Endothelial cell of umbilical vein (primary cell): ENCODE results near the gene INPP4B. TPM values are rescaled to one million over a fixed set of nuclear protein-coding genes. Genes with fewer than 3 reads are reported as not detected.

Experiments
- BruUV-seq: library from RNA; stranded (reverse); fragments of 400-500 nt; replicated peaks from 2 replicates; lab custom pipeline; 2021; lab: Mats Ljungman, UMichigan
- CTCF ChIA-PET: fragments of 300-600, 350-600 bp; sonication (Branson Sonifier 250); formaldehyde crosslinking; loops from one replicate; lab custom pipeline; 2021; ENCODE audit warnings: antibody characterized with exemption, inconsistent platforms; lab: Charles Lee
- POLR2A ChIA-PET: fragments of 300-600, 350-600 bp; sonication (Branson Sonifier 250); formaldehyde crosslinking; loops from one replicate; lab custom pipeline; 2021; ENCODE audit warnings: antibody characterized with exemption, inconsistent platforms; lab: Charles Lee
- DNase-seq: peaks from one replicate; pipeline ENCODE4 v3.0.0-alpha.2; 2011; ENCODE audit warnings: low read depth, low spot score
- FAIRE-seq: peaks from 2 replicates; lab custom pipeline; 2011; peaks lifted over from hg19 to GRCh38; lab: Jason Lieb, UNC
- H2AFZ ChIP-seq: 2 replicates; pipeline ENCODE4 v1.6.0; 2012; ENCODE audit warnings: low read depth, low read length, control low read depth, inconsistent platforms
- H3K27ac ChIP-seq: 2 replicates; pipeline ENCODE4 v1.5.1; 2011; ENCODE audit warnings: low read depth, mild to moderate bottlenecking, control low read depth, low read length, moderate library complexity; ENCODE audit not compliant: insufficient read depth
- H3K27me3 ChIP-seq, 2 experiments: 2 replicates each; pipeline versions ENCODE4 v1.6.0 to v1.6.1; 2011; ENCODE audit warnings: low read length in 2 of 2, mixed read lengths in 1 of 2; ENCODE audit not compliant: control insufficient read depth in 2 of 2, insufficient read depth in 2 of 2
- H3K36me3 ChIP-seq, 2 experiments: 2 replicates in 1 of 2; 3 replicates in 1 of 2; pipeline ENCODE4 v1.5.1; 2011; ENCODE audit warnings: low read length in 2 of 2, mild to moderate bottlenecking in 1 of 2, moderate library complexity in 1 of 2; ENCODE audit not compliant: control insufficient read depth in 2 of 2, insufficient read depth in 2 of 2; ENCODE audit errors: extremely low read depth in 1 of 2
- H3K4me1 ChIP-seq: 3 replicates; pipeline ENCODE4 v1.5.1; 2011; ENCODE audit warnings: mild to moderate bottlenecking, low read length; ENCODE audit not compliant: control insufficient read depth, insufficient read depth; ENCODE audit errors: extremely low read depth
- H3K4me2 ChIP-seq: 2 replicates; pipeline ENCODE4 v1.6.1; 2011; ENCODE audit warnings: low read length, control low read depth, mixed read lengths; ENCODE audit not compliant: insufficient read depth
- H3K4me3 ChIP-seq, 3 experiments: fragments of 200-600 bp in 1 of 3; sonication (generic), shearing (Covaris generic) in 1 of 3; replicated peaks in 1 of 3; 2 replicates each; pipeline ENCODE4 v1.5.1; 2011 to 2016; ENCODE audit warnings: control low read depth in 3 of 3, low read length in 3 of 3, mild to moderate bottlenecking in 2 of 3, inconsistent platforms in 1 of 3, low read depth in 1 of 3, moderate library complexity in 1 of 3; ENCODE audit not compliant: insufficient read depth in 1 of 3
- H3K79me2 ChIP-seq: 2 replicates; pipeline ENCODE4 v1.6.0; 2012; ENCODE audit warnings: low read length, inconsistent platforms; ENCODE audit not compliant: control insufficient read depth, insufficient read depth
- H3K9ac ChIP-seq: replicated peaks from 2 replicates; pipeline ENCODE3; 2011; ENCODE audit warnings: low read length, control low read depth; ENCODE audit not compliant: insufficient read depth; ENCODE audit errors: extremely low read depth
- H3K9me1 ChIP-seq: replicated peaks from 3 replicates; pipeline ENCODE4 v1.6.0; 2011; ENCODE audit warnings: mild to moderate bottlenecking, low read length; ENCODE audit not compliant: control insufficient read depth, insufficient read depth; ENCODE audit errors: extremely low read depth
- H3K9me3 ChIP-seq: replicated peaks from 2 replicates; pipeline ENCODE4 v1.5.1; 2012; ENCODE audit warnings: low read length, inconsistent platforms; ENCODE audit not compliant: control insufficient read depth, insufficient read depth
- H4K20me1 ChIP-seq: replicated peaks from 2 replicates; pipeline ENCODE3; 2011; ENCODE audit warnings: mild to moderate bottlenecking, low read length; ENCODE audit not compliant: control insufficient read depth, insufficient read depth; ENCODE audit errors: extremely low read depth
- EZH2 ChIP-seq: IDR thresholded peaks from 2 replicates; pipeline ENCODE4 v1.6.1; 2012; ENCODE audit warnings: borderline replicate concordance, low read depth, mild to moderate bottlenecking, moderate library complexity, low read length, inconsistent platforms; ENCODE audit not compliant: severe bottlenecking
- FOS ChIP-seq: IDR thresholded peaks from 2 replicates; pipeline ENCODE4 v1.6.1; 2011; ENCODE audit warnings: mild to moderate bottlenecking, low read length, moderate library complexity, borderline replicate concordance; ENCODE audit not compliant: insufficient read depth
- GATA2 ChIP-seq: IDR thresholded peaks from 2 replicates; pipeline ENCODE4 v1.7.0; 2011; ENCODE audit warnings: low read depth, mild to moderate bottlenecking, moderate library complexity, mixed read lengths, low read length; ENCODE audit not compliant: insufficient read length, insufficient read depth
- JUN ChIP-seq: IDR thresholded peaks from 2 replicates; pipeline ENCODE4 v1.6.1; 2011; ENCODE audit warnings: borderline replicate concordance, low read depth; ENCODE audit not compliant: insufficient read length, insufficient read depth
- MAX ChIP-seq: IDR thresholded peaks from 2 replicates; pipeline ENCODE4 v1.6.1; 2011; ENCODE audit not compliant: insufficient read depth, insufficient read length
- MYC ChIP-seq: IDR thresholded peaks from one replicate; pipeline ENCODE4 v1.6.1; 2011; ENCODE audit warnings: mild to moderate bottlenecking, low read depth, low read length
- POLR2A ChIP-seq: IDR thresholded peaks from 2 replicates; pipeline ENCODE4 v1.6.1; 2012; ENCODE audit warnings: low read depth, mild to moderate bottlenecking, control low read depth, low read length
- POLR2AphosphoS5 ChIP-seq: IDR thresholded peaks from 2 replicates; pipeline ENCODE4 v1.6.1; 2012; ENCODE audit warnings: low read depth, mild to moderate bottlenecking, control low read depth, low read length, moderate library complexity; ENCODE audit not compliant: insufficient read depth
- dilution Hi-C: fragments of 300-500 bp; cut with MboI; formaldehyde crosslinking; loops from one replicate; pipeline ENCODE4 v1.15.0; 2019; ENCODE audit warnings: low sequenced_read_pairs; ENCODE audit not compliant: extremely low pct_ligation_motif_present
- intact Hi-C: fragments of 100-400 bp; cut with micrococcal nuclease; formaldehyde crosslinking; loops from one replicate; pipeline ENCODE4 v1.10.0; 2022
- polyA plus RNA-seq, 4 experiments: library from polyadenylated mRNA; depleted of rRNA in 3 of 4; stranded (reverse) in 3 of 4; unstranded in 1 of 4; fragments of >200 nt; gene quantifications; 2 replicates each; pipeline versions ENCODE4 v1.2.1 to v1.2.3, GENCODE V29; 2011 to 2012; ENCODE audit warnings: missing spikeins in 1 of 4
- total RNA-seq: library from RNA; stranded (reverse); gene quantifications from 2 replicates; pipeline ENCODE4 v1.2.3, GENCODE V29; 2021
- TF ChIP-seq, protein P1 (sequence below), 2 donors: IDR thresholded peaks; 1 replicate in 1 of 2; 2 replicates in 1 of 2; pipeline ENCODE4 v1.5.1; 2011; ENCODE audit warnings: low read length in 2 of 2, mild to moderate bottlenecking in 2 of 2, moderate library complexity in 2 of 2, control low read depth in 1 of 2, inconsistent platforms in 1 of 2, low read depth in 1 of 2; ENCODE audit not compliant: insufficient read depth in 1 of 2; ENCODE audit errors: extremely low read depth in 1 of 2

The INPP4B gene
- total and polyA plus RNA-seq, 2 donors (not counting 3 experiments of a cell fraction or from before 2014, with no cell fraction given): 0.41 to 3.1 TPM

- Histone ChIP-seq H3K4me3 (no peak overlapping the region), H3K9ac (no peak overlapping the region), H3K79me2 (no peaks in the 10 kb centered on the region), H4K20me1 (no peaks in the 10 kb centered on the region), H2AFZ (no peak overlapping the region), H3K4me1 (no peaks in the 10 kb centered on the region), H3K27me3 (peaks cover 4 to 6% of the 10 kb centered on the region in 2 experiments), H3K36me3 (no peaks in the 10 kb centered on the region), H3K9me3 (no peaks in the 10 kb centered on the region), H3K9me1 (no peaks in the 10 kb centered on the region), H3K4me2 (no peak overlapping the region), H3K27ac (no peak overlapping the region)
- ChIA-PET CTCF (interaction anchor here (0.6 kb wide), 1 partner anchor 540 kb away, joined by 3 read pairs; no protein-coding TSS in a partner anchor), POLR2A (no interaction called here)
- dilution Hi-C loops: no loop called here
- DNase-seq (no peak), FAIRE-seq (no peak)
- TF ChIP-seq FOS (no peak), POLR2A (no peak), JUN (no peak), GATA2 (no peak), MAX (no peak), POLR2AphosphoS5 (no peak), MYC (no peak), EZH2 (no peak)
- TF ChIP-seq, protein P1, sequence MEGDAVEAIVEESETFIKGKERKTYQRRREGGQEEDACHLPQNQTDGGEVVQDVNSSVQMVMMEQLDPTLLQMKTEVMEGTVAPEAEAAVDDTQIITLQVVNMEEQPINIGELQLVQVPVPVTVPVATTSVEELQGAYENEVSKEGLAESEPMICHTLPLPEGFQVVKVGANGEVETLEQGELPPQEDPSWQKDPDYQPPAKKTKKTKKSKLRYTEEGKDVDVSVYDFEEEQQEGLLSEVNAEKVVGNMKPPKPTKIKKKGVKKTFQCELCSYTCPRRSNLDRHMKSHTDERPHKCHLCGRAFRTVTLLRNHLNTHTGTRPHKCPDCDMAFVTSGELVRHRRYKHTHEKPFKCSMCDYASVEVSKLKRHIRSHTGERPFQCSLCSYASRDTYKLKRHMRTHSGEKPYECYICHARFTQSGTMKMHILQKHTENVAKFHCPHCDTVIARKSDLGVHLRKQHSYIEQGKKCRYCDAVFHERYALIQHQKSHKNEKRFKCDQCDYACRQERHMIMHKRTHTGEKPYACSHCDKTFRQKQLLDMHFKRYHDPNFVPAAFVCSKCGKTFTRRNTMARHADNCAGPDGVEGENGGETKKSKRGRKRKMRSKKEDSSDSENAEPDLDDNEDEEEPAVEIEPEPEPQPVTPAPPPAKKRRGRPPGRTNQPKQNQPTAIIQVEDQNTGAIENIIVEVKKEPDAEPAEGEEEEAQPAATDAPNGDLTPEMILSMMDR (IDR thresholded peaks at IDR 0.05; ENCODE audit: extremely low read depth in 1 of 2, insufficient read depth in 1 of 2, low read depth in 1 of 2, low read length in 2 of 2): no peak
- no TSS peak for BruUV-seq
- intact Hi-C loops: loop anchor here (10.0 kb wide), 2 partner anchors 1383 to 1423 kb away; no protein-coding TSS in a partner anchor
Measured at GRCh38 chr4:142728233-142728632, 117.9 kb downstream of the INPP4B start.
